Measurements from ENCODE around the gene PHC2.

PHC2 gene

DNA sequence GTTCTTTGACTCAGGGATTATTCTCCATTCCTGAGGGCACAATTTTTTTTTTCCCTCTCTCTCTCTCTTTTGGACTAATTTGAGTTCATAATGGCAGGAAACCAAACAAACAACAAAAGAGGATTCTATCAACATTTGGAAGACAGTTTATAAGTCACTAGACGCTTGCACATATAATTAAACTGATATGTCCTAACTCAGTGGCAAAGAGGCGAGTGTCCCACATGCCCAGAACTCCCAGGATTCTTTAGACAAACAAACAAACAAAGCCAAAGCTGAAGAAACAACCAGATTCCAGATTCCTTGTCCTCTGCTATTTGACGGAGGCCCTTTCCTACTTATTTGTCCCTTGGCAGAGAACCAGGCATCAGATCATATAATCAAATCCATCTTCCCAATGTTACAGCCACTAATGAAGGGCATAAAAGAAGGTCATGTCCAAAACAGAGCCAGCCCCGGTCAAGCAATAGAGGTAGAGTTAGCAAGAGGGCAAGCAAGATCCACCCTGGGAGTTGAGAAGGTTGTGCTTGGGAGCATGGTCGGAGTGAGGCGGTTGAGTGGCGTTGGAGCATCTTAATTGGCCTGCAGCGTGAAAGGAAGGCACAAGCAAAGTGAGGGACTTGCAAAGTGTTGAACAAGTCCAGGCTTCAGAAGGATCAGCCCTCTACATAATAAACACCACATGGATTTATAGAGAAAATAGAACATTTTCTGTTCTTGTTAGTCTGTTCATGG is 144.3 kb downstream of the PHC2 start:
- no peak overlapping the region for H3K4me3 ChIP-seq (ENCODE audit: low read depth, low read length)
- TF ChIP-seq, protein P1, sequence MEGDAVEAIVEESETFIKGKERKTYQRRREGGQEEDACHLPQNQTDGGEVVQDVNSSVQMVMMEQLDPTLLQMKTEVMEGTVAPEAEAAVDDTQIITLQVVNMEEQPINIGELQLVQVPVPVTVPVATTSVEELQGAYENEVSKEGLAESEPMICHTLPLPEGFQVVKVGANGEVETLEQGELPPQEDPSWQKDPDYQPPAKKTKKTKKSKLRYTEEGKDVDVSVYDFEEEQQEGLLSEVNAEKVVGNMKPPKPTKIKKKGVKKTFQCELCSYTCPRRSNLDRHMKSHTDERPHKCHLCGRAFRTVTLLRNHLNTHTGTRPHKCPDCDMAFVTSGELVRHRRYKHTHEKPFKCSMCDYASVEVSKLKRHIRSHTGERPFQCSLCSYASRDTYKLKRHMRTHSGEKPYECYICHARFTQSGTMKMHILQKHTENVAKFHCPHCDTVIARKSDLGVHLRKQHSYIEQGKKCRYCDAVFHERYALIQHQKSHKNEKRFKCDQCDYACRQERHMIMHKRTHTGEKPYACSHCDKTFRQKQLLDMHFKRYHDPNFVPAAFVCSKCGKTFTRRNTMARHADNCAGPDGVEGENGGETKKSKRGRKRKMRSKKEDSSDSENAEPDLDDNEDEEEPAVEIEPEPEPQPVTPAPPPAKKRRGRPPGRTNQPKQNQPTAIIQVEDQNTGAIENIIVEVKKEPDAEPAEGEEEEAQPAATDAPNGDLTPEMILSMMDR (conservative IDR thresholded peaks at IDR 0.05; ENCODE audit: low read depth, low read length) = no peak
- no peak for DNase-seq (ENCODE audit: low read depth)

DNA sequence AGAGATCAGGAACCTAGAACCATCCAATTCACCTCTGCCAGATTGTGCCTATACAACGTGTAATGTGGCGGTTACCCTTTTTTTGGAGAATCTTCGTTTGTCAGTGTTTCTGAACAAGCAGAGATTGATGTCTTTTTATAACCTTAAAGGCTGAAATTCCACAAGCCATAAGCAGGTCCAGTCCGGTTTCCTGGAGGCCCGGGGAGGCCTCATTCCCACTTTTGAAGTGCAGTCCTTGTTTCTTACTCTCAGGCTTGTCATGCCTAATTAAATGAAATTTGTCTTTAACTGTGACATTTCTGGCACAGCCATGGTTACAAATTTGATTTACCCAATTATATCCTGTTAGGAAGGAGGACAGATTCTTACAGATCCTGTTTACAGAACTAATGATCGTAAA is 146.8 kb downstream of the PHC2 start:
- TF ChIP-seq, protein P1 (conservative IDR thresholded peaks at IDR 0.05; ENCODE audit: low read depth, low read length) = no peak
- no peak overlapping the region for H3K4me3 ChIP-seq (ENCODE audit: low read depth, low read length)
- no peak for DNase-seq (ENCODE audit: low read depth)

DNA sequence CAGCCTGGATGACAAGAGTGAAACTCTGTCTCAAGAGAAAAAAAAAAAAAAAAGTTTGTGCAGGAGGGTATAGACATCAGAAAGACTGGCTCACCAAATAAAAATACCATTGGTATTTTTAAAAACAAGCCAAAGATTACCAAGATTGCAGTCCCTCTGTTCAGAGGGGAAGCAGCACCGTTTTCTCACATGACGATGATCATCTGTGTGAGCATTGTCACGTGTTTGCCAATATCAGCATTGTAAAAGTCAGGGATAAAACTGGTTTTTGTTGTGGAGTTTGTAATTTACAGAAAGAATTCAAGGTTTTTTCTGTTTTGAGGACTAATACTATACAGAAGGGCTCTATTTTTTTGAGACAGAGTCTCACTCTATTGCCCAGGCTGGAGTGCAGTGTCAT is 148.1 kb downstream of the PHC2 start:
- TF ChIP-seq, protein P1 (conservative IDR thresholded peaks at IDR 0.05; ENCODE audit: low read depth, low read length) = no peak
- DNase-seq (ENCODE audit: low read depth) = no peak
- no peak overlapping the region for H3K4me3 ChIP-seq (ENCODE audit: low read depth, low read length)

DNA sequence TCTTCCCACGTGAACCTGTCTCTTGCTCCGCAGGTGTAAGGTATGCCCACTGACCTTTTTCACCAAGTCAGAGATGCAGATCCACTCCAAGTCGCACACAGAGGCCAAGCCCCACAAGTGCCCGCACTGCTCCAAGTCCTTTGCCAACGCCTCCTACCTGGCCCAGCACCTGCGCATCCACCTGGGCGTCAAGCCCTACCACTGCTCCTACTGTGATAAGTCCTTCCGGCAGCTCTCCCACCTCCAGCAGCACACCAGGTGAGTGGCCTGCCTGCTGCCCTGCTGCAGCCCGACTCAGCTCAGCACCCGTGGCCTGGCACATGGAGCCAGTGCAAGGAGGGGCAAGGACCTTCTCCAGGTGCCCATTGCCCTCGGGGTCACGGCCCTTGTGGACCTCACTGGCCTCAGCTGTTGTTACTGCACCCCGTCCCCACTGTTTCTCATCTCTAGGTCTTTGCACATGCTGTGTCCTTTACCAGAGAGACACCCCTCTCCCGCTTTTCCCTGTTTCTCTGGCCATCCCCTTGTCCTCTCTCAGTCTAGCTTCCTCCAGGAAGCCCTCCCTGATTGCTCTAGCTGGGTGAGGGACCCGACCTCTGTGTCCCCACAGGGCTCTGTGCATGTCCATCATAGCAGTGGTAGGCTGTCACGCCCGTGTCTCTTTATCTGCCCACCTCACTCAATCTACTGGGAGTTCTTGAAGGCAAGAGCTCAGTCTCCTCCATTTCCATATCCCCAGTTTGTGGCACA is 149.2 kb downstream of the PHC2 start:
- TF ChIP-seq, protein P1 (conservative IDR thresholded peaks at IDR 0.05; ENCODE audit: low read depth, low read length) = no peak
- H3K4me3 ChIP-seq (ENCODE audit: low read depth, low read length) = no peak overlapping the region
- no peak for DNase-seq (ENCODE audit: low read depth)

DNA sequence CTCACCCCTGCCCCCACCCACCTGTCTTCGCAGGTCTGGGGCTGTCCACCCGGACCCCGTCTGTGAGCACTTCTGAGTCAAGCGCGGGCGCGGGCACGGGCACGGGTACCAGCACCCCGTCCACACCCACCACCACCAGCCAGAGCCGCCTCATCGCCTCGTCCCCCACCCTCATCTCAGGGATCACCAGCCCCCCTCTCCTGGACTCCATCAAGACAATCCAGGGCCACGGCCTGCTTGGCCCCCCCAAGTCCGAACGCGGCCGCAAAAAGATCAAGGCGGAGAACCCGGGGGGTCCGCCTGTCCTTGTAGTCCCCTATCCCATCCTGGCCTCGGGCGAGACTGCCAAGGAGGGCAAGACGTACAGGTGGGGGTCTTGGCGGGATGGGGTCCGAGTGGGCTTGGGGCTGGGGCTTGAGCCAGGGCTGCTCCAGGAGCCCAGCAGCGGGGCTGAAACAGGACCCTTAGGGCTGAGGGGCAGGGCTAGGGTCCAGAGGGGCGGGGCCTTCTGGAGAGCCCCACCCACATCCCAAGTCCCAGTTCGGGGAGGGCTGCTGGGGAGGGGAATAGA is 150.7 kb downstream of the PHC2 start:
- no peak overlapping the region for H3K4me3 ChIP-seq (ENCODE audit: low read depth, low read length)
- TF ChIP-seq, protein P1 (conservative IDR thresholded peaks at IDR 0.05; ENCODE audit: low read depth, low read length) = no peak
- no peak for DNase-seq (ENCODE audit: low read depth)

DNA sequence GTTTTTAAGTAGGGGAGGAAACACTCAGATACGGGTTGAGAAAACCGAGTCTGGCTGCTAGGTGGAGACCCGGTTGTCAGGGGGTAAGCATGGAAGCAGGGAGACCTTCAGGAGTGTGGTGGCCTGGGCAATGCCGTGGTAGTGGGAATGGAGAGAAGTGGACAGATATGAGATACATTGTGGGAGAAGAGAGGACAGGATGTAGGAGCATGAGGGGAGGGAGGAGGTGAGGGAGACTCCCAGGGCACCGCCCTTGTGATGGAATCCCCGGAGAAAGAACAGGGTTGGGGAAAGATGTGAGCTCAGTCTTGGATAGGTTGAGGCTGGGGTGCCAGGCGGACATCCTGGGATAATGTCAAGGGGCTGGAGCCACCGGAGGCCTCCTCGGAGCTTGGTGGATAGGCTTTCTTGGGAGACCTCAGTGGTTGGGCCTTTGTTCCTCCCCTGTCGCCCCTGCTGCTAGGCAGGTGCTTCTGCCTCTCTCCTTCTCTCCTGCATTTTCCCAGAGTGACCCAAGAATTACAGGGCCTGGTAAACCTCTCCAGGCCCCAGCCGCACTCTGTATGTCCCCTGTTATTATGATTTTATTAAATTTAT is 153.3 kb downstream of the PHC2 start:
- TF ChIP-seq, protein P1 (conservative IDR thresholded peaks at IDR 0.05; ENCODE audit: low read depth, low read length) = no peak
- DNase-seq (ENCODE audit: low read depth) = no peak
- H3K4me3 ChIP-seq (ENCODE audit: low read depth, low read length) = no peak overlapping the region

Measured in choroid plexus epithelial cell (primary cell).